ENCODE measurements around the gene MED29. TPM values are rescaled to one million over a fixed set of nuclear protein-coding genes. Genes with fewer than 3 reads are reported as not detected.
A peak's percentile ranks its signal among the peaks of the same experiment; 100 is the strongest.

The MED29 gene
- total and polyA plus RNA-seq, 2 of the 13 experiments (the other 11 are each of a cell fraction or from before 2014, with no cell fraction given): 14.0 to 19.7 TPM

- TF ChIP-seq PRDM15 (CRISPR knock-in tag; IDR thresholded peaks at IDR 0.05): peak; percentile 55; the same call in 1 of the 2 replicates
- TF ChIP-seq ZNF740 (CRISPR knock-in tag; IDR thresholded peaks at IDR 0.05): no peak
- TF ChIP-seq MIXL1 (CRISPR knock-in tag; IDR thresholded peaks at IDR 0.05): peak; percentile 61; the same call in 1 of the 2 replicates
- TF ChIP-seq BRD4 (CRISPR knock-in tag; IDR thresholded peaks at IDR 0.05): no peak
- no peak for TF ChIP-seq ZNF512 (CRISPR knock-in tag; IDR thresholded peaks at IDR 0.05)
- peak; percentile 37; the same call in 1 of the 2 replicates for TF ChIP-seq CREM (IDR thresholded peaks at IDR 0.05)
- no peak for TF ChIP-seq CREM (CRISPR knock-in tag; IDR thresholded peaks at IDR 0.05)
- no peak for TF ChIP-seq NFE2L2 (IDR thresholded peaks at IDR 0.05; ENCODE audit: low read length)
- TF ChIP-seq FOXO1 (CRISPR knock-in tag; IDR thresholded peaks at IDR 0.05): peak; percentile 30; the same call in 1 of the 2 replicates
- TF ChIP-seq MXD1 (CRISPR knock-in tag; IDR thresholded peaks at IDR 0.05): no peak
- 0 out of 2 replicates have a peak, but pooled peaks have one; percentile 42 for TF ChIP-seq CSRNP1 (CRISPR knock-in tag; IDR thresholded peaks at IDR 0.05)
- peak; percentile 58 for TF ChIP-seq XRCC5 (optimal IDR thresholded peaks at IDR 0.05; ENCODE audit: low read length)
- TF ChIP-seq JUND (CRISPR knock-in tag; IDR thresholded peaks at IDR 0.05): no peak
- peak; percentile 77 for TF ChIP-seq HNRNPLL (IDR thresholded peaks at IDR 0.05; ENCODE audit: low read depth, low read length, poor library complexity, severe bottlenecking)
- no peak for TF ChIP-seq ZNF557 (CRISPR knock-in tag; IDR thresholded peaks at IDR 0.05)
- TF ChIP-seq ZEB1 (IDR thresholded peaks at IDR 0.05; ENCODE audit: insufficient replicate concordance, low read depth): no peak
- peak; percentile 94 for TF ChIP-seq TEAD3 (CRISPR knock-in tag; optimal IDR thresholded peaks at IDR 0.05; ENCODE audit: borderline replicate concordance)
- TF ChIP-seq ONECUT2 (CRISPR knock-in tag; IDR thresholded peaks at IDR 0.05): no peak
- 0 out of 2 replicates have a peak, but pooled peaks have one; percentile 49 for TF ChIP-seq IKZF5 (CRISPR knock-in tag; IDR thresholded peaks at IDR 0.05)
Measured at GRCh38 chr19:39428283-39429112, 37.3 kb downstream of the MED29 start (continued).

Measured in HepG2 (cell line).